Activated naive CD4-positive, alpha-beta T cell treated with anti-CD3 and anti-CD28 coated beads for 36 hours (primary cell): ENCODE measurements around the gene BORCS5. TPM values are rescaled to one million over a fixed set of nuclear protein-coding genes. Genes with fewer than 3 reads are reported as not detected.
"Not testable (repeated sequence)": the region's sequence is repeated elsewhere in the genome, so short reads cannot be mapped to it uniquely, and the experiment has no call there.

Experiments
- CTCF ChIA-PET: fragments of 350-600 bp; sonication (Branson Sonifier 250); formaldehyde crosslinking; loops from one replicate; lab custom pipeline; 2021; ENCODE audit warnings: antibody characterized with exemption; lab: Charles Lee
- DNase-seq: peaks from one replicate; pipeline ENCODE4 v3.0.0-alpha.2; 2020
- H3K27ac Mint-ChIP-seq: one replicate; pipeline ENCODE4 v1.8.0; 2021; ENCODE audit warnings: mild to moderate bottlenecking, mixed read lengths
- H3K27me3 Mint-ChIP-seq: one replicate; pipeline ENCODE4 v1.8.0; 2021; ENCODE audit warnings: low read depth, mixed read lengths
- H3K36me3 Mint-ChIP-seq: one replicate; pipeline ENCODE4 v1.8.0; 2021; ENCODE audit warnings: low read depth, mixed read lengths
- H3K4me1 Mint-ChIP-seq: one replicate; pipeline ENCODE4 v1.8.0; 2021; ENCODE audit warnings: low read depth, mixed read lengths
- H3K4me3 Mint-ChIP-seq: one replicate; pipeline ENCODE4 v1.8.0; 2021; ENCODE audit warnings: mild to moderate bottlenecking, moderate library complexity, mixed read lengths
- H3K9me3 Mint-ChIP-seq: one replicate; pipeline ENCODE4 v1.8.0; 2021; ENCODE audit warnings: mixed read lengths
- intact Hi-C: fragments of 100-400 bp; cut with micrococcal nuclease; formaldehyde crosslinking; loops from one replicate; pipeline ENCODE4 v1.15.1; 2023
- total RNA-seq, 2 experiments: library from RNA; stranded (reverse); gene quantifications; one replicate each; pipeline ENCODE4 v1.2.3, GENCODE V29; 2021

BORCS5 gene
- total RNA-seq, 2 experiments from 2014 or later = 31.2 to 35.6 TPM

- CTCF ChIA-PET = interaction anchor here (0.6 kb wide), 2 partner anchors 23 to 256 kb away, joined by 3 read pairs; no protein-coding TSS in a partner anchor
- Mint-ChIP-seq H3K27me3 (no peaks in the 10 kb centered on the region), H3K36me3 (peaks cover 14% of the 10 kb centered on the region), H3K4me3 (no peak overlapping the region), H3K4me1 (peaks cover 48% of the 10 kb centered on the region), H3K27ac (no peak overlapping the region), H3K9me3 (peaks cover 2% of the 10 kb centered on the region)
- intact Hi-C loops = no loop called here
- DNase-seq = no peak
These were observed 43.0 kb downstream of the BORCS5 start for GRCh38 chr12:12399776-12400305.

GRCh38 chr12:12400793-12401192 lies 43.9 kb downstream of the BORCS5 start:
- peaks cover 12% of the 10 kb centered on the region for H3K36me3 Mint-ChIP-seq
- CTCF ChIA-PET = interaction anchor here (0.8 to 1.1 kb wide), 2 partner anchors 13 to 147 kb away, joined by 3 read pairs; no protein-coding TSS in a partner anchor
- H3K27ac Mint-ChIP-seq = no peak overlapping the region
- H3K4me1 Mint-ChIP-seq = peaks cover 45% of the 10 kb centered on the region
- no peak for DNase-seq
- H3K27me3 Mint-ChIP-seq = no peaks in the 10 kb centered on the region
- peaks cover 2% of the 10 kb centered on the region for H3K9me3 Mint-ChIP-seq
- intact Hi-C loops = no loop called here
- no peak overlapping the region for H3K4me3 Mint-ChIP-seq

GRCh38 chr12:12403264-12404248 lies 46.7 kb downstream of the BORCS5 start:
- no peak for DNase-seq
- Mint-ChIP-seq H3K9me3 (peaks cover 2% of the 10 kb centered on the region), H3K27me3 (no peaks in the 10 kb centered on the region), H3K27ac (peak overlapping the region; percentile 26), H3K4me3 (no peak overlapping the region), H3K4me1 (peaks cover 34% of the 10 kb centered on the region), H3K36me3 (peaks cover 15% of the 10 kb centered on the region)
- CTCF ChIA-PET = interaction anchor here (0.6 to 1.4 kb wide), 4 partner anchors 9 to 333 kb away, joined by 3 to 4 read pairs (median 3); no protein-coding TSS in a partner anchor
- intact Hi-C loops = no loop called here

GRCh38 chr12:12404297-12404696 lies 47.4 kb downstream of the BORCS5 start:
- H3K9me3 Mint-ChIP-seq = peaks cover 2% of the 10 kb centered on the region
- CTCF ChIA-PET = interaction anchor here (0.6 to 1.0 kb wide), 2 partner anchors 10 to 17 kb away, joined by 3 to 4 read pairs; no protein-coding TSS in a partner anchor
- no peak overlapping the region for H3K27ac Mint-ChIP-seq
- intact Hi-C loops = no loop called here
- H3K27me3 Mint-ChIP-seq = no peaks in the 10 kb centered on the region
- H3K4me3 Mint-ChIP-seq = no peak overlapping the region
- H3K36me3 Mint-ChIP-seq = peaks cover 15% of the 10 kb centered on the region
- DNase-seq = no peak
- peaks cover 35% of the 10 kb centered on the region for H3K4me1 Mint-ChIP-seq

GRCh38 chr12:12405882-12406281 lies 49.0 kb downstream of the BORCS5 start:
- intact Hi-C loops = no loop called here
- no peak overlapping the region for H3K27ac Mint-ChIP-seq
- peaks cover 4% of the 10 kb centered on the region for H3K9me3 Mint-ChIP-seq
- H3K4me1 Mint-ChIP-seq = peaks cover 31% of the 10 kb centered on the region
- CTCF ChIA-PET = no interaction called here
- H3K36me3 Mint-ChIP-seq = peaks cover 16% of the 10 kb centered on the region
- H3K4me3 Mint-ChIP-seq = no peak overlapping the region
- no peaks in the 10 kb centered on the region for H3K27me3 Mint-ChIP-seq
- DNase-seq = no peak

GRCh38 chr12:12406762-12407161 lies 49.9 kb downstream of the BORCS5 start:
- H3K27me3 Mint-ChIP-seq = no peaks in the 10 kb centered on the region
- peaks cover 31% of the 10 kb centered on the region for H3K4me1 Mint-ChIP-seq
- H3K4me3 Mint-ChIP-seq = no peak overlapping the region
- peaks cover 4% of the 10 kb centered on the region for H3K9me3 Mint-ChIP-seq
- no peak overlapping the region for H3K27ac Mint-ChIP-seq
- DNase-seq = no peak
- CTCF ChIA-PET = interaction anchor here (0.7 kb wide), 1 partner anchor 1687 kb away, joined by 3 read pairs; no protein-coding TSS in a partner anchor
- intact Hi-C loops = no loop called here
- peaks cover 19% of the 10 kb centered on the region for H3K36me3 Mint-ChIP-seq

- intact Hi-C loops = no loop called here
- H3K4me1 Mint-ChIP-seq = peaks cover 22% of the 10 kb centered on the region
- peaks cover 18% of the 10 kb centered on the region for H3K36me3 Mint-ChIP-seq
- H3K9me3 Mint-ChIP-seq = peaks cover 4% of the 10 kb centered on the region
- DNase-seq = no peak
- H3K27ac Mint-ChIP-seq = no peak overlapping the region
- CTCF ChIA-PET = no interaction called here
- H3K4me3 Mint-ChIP-seq = no peak overlapping the region
- no peaks in the 10 kb centered on the region for H3K27me3 Mint-ChIP-seq
These were observed 51.4 kb downstream of the BORCS5 start for GRCh38 chr12:12408265-12408690.

- H3K27ac Mint-ChIP-seq, CTCF ChIA-PET, intact Hi-C loops: not testable (repeated sequence)
These were observed 52.5 kb downstream of the BORCS5 start for GRCh38 chr12:12409337-12409736.

GRCh38 chr12:12415886-12416285 lies 59.0 kb downstream of the BORCS5 start:
- Mint-ChIP-seq H3K36me3 (peaks cover 19% of the 10 kb centered on the region), H3K27ac (no peak overlapping the region), H3K4me3 (no peak overlapping the region), H3K9me3 (peaks cover 12% of the 10 kb centered on the region), H3K4me1 (peaks cover 15% of the 10 kb centered on the region), H3K27me3 (no peaks in the 10 kb centered on the region)
- no peak for DNase-seq
- intact Hi-C loops = no loop called here
- CTCF ChIA-PET = no interaction called here

More at GRCh38 chr12:12409337-12409736, 52.5 kb downstream of the BORCS5 start:
- H3K36me3 Mint-ChIP-seq = peaks cover 17% of the 10 kb centered on the region
- DNase-seq, H3K9me3 Mint-ChIP-seq, H3K27me3 Mint-ChIP-seq, H3K4me3 Mint-ChIP-seq: not testable (repeated sequence)
- peaks cover 13% of the 10 kb centered on the region for H3K4me1 Mint-ChIP-seq

GRCh38 chr12:12419165-12419564 lies 62.3 kb downstream of the BORCS5 start:
- peaks cover 26% of the 10 kb centered on the region for H3K9me3 Mint-ChIP-seq
- DNase-seq, H3K27me3 Mint-ChIP-seq, H3K4me3 Mint-ChIP-seq, intact Hi-C loops, H3K27ac Mint-ChIP-seq: not testable (repeated sequence)
- CTCF ChIA-PET = interaction anchor here (0.5 to 0.7 kb wide), 2 partner anchors 207 to 353 kb away, joined by 3 read pairs; no protein-coding TSS in a partner anchor
- peaks cover 36% of the 10 kb centered on the region for H3K36me3 Mint-ChIP-seq
- H3K4me1 Mint-ChIP-seq = peaks cover 16% of the 10 kb centered on the region

GRCh38 chr12:12423367-12423766 lies 66.5 kb downstream of the BORCS5 start:
- Mint-ChIP-seq H3K4me1 (peaks cover 20% of the 10 kb centered on the region), H3K27ac (no peak overlapping the region), H3K27me3 (no peaks in the 10 kb centered on the region), H3K36me3 (peaks cover 42% of the 10 kb centered on the region), H3K9me3 (peaks cover 30% of the 10 kb centered on the region), H3K4me3 (no peak overlapping the region)
- intact Hi-C loops = no loop called here
- no peak for DNase-seq
- CTCF ChIA-PET = no interaction called here

- CTCF ChIA-PET = no interaction called here
- Mint-ChIP-seq H3K4me3 (no peak overlapping the region), H3K9me3 (peaks cover 23% of the 10 kb centered on the region), H3K4me1 (peaks cover 34% of the 10 kb centered on the region), H3K27ac (no peak overlapping the region), H3K27me3 (no peaks in the 10 kb centered on the region), H3K36me3 (peaks cover 36% of the 10 kb centered on the region)
- intact Hi-C loops = no loop called here
- DNase-seq = no peak
These were observed 68.1 kb downstream of the BORCS5 start for GRCh38 chr12:12425001-12425400.
